NCI-H510A treated with DMSO at 0.1 percent for 48 hours (cell line): Measurements from ENCODE around the gene PTTG1IP.

Source experiments
- DNase-seq: peaks from one replicate; lab custom pipeline; 2025; lab: John Stamatoyannopoulos, UW

PTTG1IP gene

GRCh38 chr21:44895859-44896258, 22.4 kb upstream of the PTTG1IP start:
- DNase-seq = no peak

GRCh38 chr21:44894687-44895302, 21.3 kb upstream of the PTTG1IP start:
- no peak for DNase-seq

- no peak for DNase-seq
Measured at GRCh38 chr21:44893948-44894656, 20.6 kb upstream of the PTTG1IP start.

GRCh38 chr21:44893278-44893556, 19.7 kb upstream of the PTTG1IP start:
- DNase-seq = no peak

- DNase-seq = no peak
Measured at GRCh38 chr21:44892536-44893277, 19.2 kb upstream of the PTTG1IP start.

DNA sequence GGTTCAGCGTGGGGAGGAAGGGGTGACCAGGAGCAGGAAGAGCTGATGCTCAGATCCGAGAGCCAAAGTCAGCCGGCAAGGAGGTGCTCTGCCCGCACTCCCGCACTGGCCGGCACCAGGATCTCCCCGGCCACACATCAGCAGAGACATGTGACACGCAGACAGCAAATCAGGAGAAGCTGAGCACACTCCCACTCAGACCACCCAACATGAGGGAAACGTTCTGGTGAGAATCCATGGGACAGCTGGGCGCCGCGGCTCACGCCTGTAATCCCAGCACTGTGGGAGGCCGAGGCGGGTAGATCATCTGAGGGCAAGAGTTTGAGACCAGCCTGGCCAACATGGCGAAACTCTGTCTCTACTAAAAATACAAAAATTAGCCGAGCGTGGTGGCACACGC, 18.6 kb upstream of the PTTG1IP start:
- no peak for DNase-seq

- DNase-seq = no peak
Measured at GRCh38 chr21:44891631-44892031, 18.1 kb upstream of the PTTG1IP start.

DNA sequence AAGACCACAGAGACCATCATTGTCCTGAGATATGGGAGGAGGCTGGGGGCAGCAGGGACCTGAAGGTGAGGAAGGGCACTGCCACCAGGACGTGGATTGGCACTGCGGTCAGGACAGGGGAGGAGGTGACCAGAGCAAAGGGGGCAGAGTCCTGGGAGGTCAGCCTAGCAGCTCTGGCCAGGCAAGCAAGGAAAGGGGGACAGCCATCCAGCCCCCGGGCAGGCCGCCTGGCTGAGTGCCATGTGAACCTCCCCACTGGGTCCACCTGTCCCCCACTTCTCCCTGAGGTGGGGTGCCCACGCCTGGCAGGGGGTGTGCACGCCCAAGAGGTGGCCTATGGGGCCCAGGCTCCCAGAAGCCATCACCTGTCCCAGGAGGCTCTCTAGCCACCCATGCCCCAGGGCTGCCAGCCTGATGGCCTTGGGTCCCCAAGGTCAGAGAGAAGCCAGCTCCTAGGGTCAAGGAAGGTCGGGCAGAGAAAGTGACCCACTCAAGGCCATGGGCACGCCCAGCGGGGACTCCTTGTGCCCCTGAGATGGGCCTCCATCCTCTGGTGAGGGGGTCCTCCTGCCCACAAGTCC, 17.6 kb upstream of the PTTG1IP start:
- DNase-seq = no peak

DNA sequence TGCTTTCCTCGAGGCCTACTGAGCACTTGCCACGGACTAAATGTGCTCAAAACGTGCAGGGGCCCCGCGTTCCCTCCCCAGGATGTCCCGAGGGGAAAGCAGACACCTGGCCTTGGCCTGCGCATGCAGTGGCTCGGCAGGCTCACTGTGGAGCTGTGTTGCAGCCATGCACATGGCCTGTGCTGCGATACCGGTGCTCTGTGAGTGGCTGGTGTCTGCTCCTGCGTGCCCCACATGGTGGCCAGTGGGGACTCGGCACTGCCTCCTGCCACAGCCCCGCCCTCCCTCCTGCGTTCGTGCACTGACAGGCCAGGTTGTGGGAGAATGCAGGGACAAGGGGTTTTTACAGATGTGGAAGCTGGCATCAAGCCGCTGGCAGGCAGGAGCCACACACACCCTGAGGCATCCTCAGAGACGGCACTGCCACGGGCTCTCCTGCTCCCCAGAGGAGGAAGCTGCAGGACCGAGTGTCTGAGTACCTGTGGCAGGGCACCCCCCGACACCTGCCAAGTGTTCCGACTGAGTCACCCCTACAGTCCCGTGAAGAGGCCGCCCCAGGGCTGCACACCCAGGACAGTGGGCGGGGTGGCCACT, 16.9 kb upstream of the PTTG1IP start:
- no peak for DNase-seq

DNA sequence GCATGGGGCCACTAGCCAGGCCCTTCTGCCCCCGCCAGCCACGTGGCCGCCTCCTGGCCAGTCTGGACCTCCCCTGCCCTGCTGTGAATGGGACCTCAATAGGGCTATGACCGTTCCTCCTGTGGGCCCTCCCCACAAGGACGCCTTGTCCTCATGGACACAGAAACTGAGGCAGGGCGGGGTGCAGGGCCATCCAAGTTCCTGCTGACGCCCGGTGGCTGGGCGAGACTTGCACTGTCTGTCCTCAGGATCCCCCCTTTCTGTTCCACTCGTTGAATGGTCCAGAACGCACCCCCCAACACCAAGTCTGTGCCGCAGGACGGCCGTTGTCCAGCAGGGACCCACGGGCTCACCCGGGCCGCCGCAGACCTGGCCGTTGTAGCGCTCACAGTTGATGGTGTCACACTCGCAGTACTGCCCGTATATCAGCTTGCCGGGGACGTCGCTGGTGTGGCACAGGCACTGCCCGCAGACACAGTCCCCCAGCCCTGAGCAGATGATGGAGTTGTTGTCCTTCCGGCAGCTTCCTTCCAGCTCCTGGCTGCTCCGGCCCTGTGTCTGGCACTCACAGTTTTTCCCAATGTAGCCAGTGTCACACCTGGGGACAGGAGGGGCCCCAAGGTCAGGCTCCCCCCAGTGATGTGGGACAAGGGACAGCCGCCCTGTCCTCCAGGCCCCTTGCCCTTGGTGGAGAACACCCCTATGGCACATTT, 16.3 kb upstream of the PTTG1IP start:
- no peak for DNase-seq

DNA sequence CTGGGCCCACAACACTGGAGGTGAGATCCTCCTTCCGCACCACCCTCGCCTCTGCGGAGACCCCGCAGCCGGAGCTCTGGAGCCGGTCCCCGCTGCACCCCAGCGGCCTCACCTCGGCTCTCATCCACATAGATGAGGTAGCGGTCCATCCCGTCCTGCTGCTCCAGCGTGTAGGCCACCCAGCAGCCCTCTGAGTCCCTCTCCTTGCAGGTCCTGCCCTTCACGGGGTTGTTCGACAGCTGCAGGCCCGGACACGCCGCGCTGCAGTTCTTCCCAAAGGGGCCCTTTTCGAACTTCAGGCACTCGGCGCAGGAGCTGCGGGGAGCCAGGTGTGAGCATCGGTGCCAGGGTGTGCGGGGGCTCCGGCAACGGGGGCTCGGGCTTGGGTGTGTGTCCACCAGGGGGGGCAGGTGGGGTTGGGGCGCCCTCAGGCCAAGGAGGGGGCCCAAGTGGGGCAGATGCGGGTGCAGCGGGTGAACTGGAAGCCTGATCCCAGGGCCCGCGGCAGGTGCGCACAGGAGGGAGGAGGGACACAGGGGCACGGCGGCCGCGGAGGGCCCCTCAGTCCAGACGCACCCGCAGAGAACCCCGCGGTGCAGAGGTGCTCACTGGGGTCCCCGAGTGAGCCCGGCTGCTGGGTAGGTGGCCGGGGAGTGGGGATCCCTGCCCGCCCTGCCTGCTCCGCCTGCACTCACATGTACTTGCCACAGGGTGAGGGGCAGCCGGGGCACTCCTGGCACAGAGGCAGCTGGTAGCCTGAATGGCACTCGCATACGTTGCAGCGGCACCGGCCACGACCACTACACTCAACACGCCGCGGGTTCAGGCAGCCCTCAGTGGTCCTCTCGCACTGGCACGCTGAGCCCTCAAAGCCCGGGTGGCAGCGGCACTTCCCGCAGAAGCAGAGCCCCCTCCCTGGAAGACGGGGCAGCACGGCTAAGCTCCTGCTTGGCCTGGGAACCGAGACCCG, 15.4 kb upstream of the PTTG1IP start:
- DNase-seq = no peak

GRCh38 chr21:44887807-44888580, 14.5 kb upstream of the PTTG1IP start:
- no peak for DNase-seq

- DNase-seq = no peak
Measured at GRCh38 chr21:44887126-44887806, 13.8 kb upstream of the PTTG1IP start.

DNA sequence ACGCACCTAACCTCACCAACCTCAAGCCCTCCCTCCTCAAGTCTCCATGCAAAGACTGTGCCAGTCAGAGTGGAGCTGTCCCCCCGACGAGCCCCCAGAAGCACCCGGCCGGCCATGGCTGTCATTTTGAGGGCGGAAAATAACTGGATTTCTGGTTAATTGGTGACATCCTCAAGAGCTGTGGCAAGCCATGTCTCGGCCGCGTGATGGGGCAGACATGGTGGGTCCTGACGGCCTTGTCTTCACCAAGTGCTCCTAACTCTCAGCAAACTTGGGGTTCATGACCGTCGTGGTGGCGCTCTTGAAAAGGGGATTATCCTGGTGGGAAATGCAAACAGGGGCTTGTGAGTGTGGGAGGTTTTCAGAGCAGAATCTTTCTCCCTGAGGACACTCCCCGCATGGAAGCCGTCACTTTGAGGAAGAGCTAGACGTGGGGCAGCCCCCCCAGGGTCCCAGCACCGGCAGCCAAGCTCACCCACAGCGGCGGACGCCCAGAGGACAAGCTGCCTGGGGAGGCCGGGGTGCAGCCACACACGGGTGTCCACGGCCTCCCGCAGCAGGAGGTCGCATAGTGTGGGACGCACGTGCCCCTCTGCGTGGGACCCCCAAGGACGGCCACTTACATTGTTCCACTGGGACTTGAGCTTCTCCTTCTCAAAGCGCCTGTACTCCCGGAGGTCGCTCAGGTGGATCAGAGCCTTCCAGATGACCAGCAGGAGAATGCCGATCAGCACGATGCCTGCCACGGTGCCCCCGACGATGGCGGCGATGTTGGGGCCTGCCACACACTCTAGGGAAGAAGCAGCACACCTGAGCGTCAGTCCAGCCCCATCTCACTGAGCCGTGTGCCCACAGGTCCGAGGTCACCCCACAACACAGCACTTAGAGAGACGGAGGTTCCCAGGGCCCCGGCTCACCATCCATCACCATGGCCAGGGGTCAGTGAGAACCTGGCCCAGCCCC, 12.9 kb upstream of the PTTG1IP start:
- no peak for DNase-seq

- DNase-seq = no peak
Measured at GRCh38 chr21:44885615-44886014, 12.1 kb upstream of the PTTG1IP start.

GRCh38 chr21:44884097-44884496, 10.6 kb upstream of the PTTG1IP start:
- no peak for DNase-seq

DNA sequence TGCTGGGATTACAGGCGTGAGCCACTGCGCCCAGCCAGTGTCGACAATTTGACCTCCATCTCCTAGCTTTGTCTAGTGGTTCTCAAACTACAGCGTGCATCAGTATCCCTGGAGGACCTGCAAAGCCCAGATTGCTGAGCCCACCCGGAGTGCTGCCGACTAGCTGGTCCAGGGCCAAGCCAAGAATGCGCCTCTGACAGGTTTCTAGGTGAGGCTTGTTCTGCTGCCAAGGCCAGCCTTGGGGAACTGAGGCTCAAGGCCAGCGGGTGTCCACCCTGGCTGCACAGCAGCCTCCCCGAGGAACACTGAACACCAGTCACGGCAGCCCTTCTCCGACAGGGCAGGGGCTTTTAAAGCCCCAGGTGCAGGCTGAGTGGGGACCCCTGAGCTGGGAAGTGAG, 9.8 kb upstream of the PTTG1IP start:
- no peak for DNase-seq

- DNase-seq = no peak
Measured at GRCh38 chr21:44881198-44881872, 7.8 kb upstream of the PTTG1IP start.
